Right atrium auricular region (tissue), 2 donors: ENCODE measurements around the gene DDX59. TPM values are rescaled to one million over a fixed set of nuclear protein-coding genes. Genes with fewer than 3 reads are reported as not detected.
A peak's percentile ranks its signal among the peaks of the same experiment; 100 is the strongest.

Experiments used
- DNase-seq: peaks from one replicate; pipeline ENCODE4 v3.0.0-alpha.2; 2019; ENCODE audit warnings: low spot score
- H3K27ac ChIP-seq, 2 donors: fragments of 200-600 bp; sonication (generic); 1 replicate in 1 of 2; 2 replicates in 1 of 2; pipeline ENCODE4 v1.5.1; 2016 to 2019
- H3K27me3 ChIP-seq, 2 donors: fragments of 200-600 bp; sonication (generic); one replicate each; pipeline versions ENCODE4 v1.5.1 to v1.6.0; 2017 to 2019
- H3K36me3 ChIP-seq: fragments of 200-600 bp; sonication (generic); one replicate; pipeline ENCODE4 v1.5.1; 2016
- H3K4me1 ChIP-seq, 2 donors: fragments of 200-600 bp; sonication (generic); one replicate each; pipeline versions ENCODE4 v1.5.1 to v1.6.0; 2017 to 2019
- H3K4me3 ChIP-seq, 2 donors: fragments of 200-600 bp; sonication (generic); 1 replicate in 1 of 2; 2 replicates in 1 of 2; pipeline ENCODE4 v1.5.1; 2017 to 2019; ENCODE audit warnings: mild to moderate bottlenecking in 1 of 2, moderate library complexity in 1 of 2
- H3K9me3 ChIP-seq, 2 donors: fragments of 200-600 bp; sonication (generic); one replicate each; pipeline ENCODE4 v1.5.1; 2019
- total RNA-seq, 2 donors: library from RNA; depleted of rRNA; stranded (reverse); fragments of >200 nt; gene quantifications; one replicate each; pipeline ENCODE4 v1.1.0, GENCODE V29; 2016
- TF ChIP-seq, protein P1 (sequence below), 2 donors: fragments of 200-600 bp; sonication (generic); IDR thresholded peaks; one replicate each; pipeline ENCODE4 v1.5.1; 2019; ENCODE audit warnings: antibody characterized with exemption in 2 of 2

Gene DDX59
- total RNA-seq, 2 donors from 2014 or later, result 13.4 to 21.5 TPM

DNA sequence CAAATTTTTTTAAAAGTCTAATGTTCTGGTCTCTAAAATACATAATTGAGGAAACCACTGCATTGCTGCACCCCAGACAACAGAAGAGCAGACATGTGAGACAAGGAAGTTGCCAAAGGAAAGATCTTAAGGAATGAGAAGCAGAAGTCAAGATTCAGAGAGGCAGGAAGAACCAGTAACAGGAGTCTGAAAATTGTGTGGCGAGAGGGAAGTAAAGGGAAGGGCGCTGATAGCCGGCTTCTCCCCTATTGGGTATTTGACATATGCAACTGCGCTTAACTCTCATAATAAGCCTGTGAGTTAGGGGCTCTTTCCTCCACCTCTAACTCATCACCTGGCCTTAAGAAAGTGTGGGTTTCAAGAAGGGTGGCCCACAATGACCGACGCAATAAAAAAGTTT, 27.2 kb downstream of the DDX59 start:
- DNase-seq, result no peak
- H3K36me3 ChIP-seq, result peaks cover 5% of the 10 kb centered on the region
- no peak overlapping the region for H3K4me3 ChIP-seq
- H3K27ac ChIP-seq, result no peak overlapping the region
- H3K4me1 ChIP-seq, result peaks cover 0 to 10% of the 10 kb centered on the region in 2 donors
- no peaks in the 10 kb centered on the region for H3K27me3 ChIP-seq
- TF ChIP-seq, protein P1, sequence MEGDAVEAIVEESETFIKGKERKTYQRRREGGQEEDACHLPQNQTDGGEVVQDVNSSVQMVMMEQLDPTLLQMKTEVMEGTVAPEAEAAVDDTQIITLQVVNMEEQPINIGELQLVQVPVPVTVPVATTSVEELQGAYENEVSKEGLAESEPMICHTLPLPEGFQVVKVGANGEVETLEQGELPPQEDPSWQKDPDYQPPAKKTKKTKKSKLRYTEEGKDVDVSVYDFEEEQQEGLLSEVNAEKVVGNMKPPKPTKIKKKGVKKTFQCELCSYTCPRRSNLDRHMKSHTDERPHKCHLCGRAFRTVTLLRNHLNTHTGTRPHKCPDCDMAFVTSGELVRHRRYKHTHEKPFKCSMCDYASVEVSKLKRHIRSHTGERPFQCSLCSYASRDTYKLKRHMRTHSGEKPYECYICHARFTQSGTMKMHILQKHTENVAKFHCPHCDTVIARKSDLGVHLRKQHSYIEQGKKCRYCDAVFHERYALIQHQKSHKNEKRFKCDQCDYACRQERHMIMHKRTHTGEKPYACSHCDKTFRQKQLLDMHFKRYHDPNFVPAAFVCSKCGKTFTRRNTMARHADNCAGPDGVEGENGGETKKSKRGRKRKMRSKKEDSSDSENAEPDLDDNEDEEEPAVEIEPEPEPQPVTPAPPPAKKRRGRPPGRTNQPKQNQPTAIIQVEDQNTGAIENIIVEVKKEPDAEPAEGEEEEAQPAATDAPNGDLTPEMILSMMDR (IDR thresholded peaks at IDR 0.05), result no peak
- H3K9me3 ChIP-seq, result no peaks in the 10 kb centered on the region

DNA sequence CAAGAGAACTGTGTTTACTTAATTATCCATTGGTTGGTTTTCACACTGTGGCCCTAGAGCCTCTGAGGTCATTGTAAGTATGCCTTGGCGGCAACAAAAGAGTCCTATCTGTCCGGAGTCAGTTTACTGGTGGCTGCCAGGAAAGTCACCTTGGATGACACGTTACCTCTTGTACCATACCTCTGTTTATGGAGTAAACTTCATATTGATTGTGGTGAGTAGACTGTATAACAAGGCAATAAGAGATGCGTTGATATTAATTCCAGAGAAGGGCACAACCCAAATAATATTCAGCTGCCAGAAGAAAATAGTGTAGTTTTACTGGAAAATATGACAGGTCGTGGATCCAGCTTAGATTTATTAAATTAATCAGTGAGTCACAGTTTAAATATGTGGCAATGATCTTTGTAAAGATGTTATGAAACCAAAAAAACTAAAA, 28.7 kb downstream of the DDX59 start:
- peaks cover 0 to 10% of the 10 kb centered on the region in 2 donors for H3K4me1 ChIP-seq
- TF ChIP-seq, protein P1 (IDR thresholded peaks at IDR 0.05), result no peak
- no peak overlapping the region for H3K27ac ChIP-seq
- no peak overlapping the region for H3K4me3 ChIP-seq
- no peak for DNase-seq
- no peaks in the 10 kb centered on the region for H3K27me3 ChIP-seq
- no peaks in the 10 kb centered on the region for H3K36me3 ChIP-seq
- no peaks in the 10 kb centered on the region for H3K9me3 ChIP-seq

DNA sequence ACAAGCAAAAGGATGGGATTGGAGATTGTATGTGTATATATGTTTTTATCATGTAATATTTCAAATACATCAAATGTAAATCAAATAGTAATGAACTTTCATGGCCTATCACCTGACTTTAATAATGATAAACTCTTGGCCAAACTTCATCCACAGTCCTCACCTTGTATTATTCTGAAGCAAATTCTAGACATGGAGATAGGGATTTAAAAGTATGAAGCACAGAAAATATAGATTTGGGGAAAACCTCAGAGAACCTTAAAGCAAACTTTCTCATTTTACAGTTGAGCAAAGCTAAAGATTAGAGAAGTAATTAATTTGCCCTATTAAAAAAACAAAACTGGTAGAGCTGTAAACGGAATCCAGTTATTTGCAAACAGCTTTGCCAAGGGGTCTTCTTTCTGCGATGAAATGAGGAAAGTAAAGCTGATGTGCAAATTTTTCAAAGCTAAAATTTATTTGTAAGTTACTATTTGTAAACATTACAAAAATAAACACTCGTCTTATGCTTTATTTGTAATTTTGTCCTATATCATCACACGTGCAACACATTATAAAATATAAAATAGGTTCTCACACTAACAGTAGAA, 29.2 kb downstream of the DDX59 start:
- Histone ChIP-seq H3K27ac (peak overlapping the region in 1 of 2 donors; percentile 1), H3K36me3 (no peaks in the 10 kb centered on the region), H3K27me3 (no peaks in the 10 kb centered on the region), H3K4me1 (peaks cover 0 to 10% of the 10 kb centered on the region in 2 donors), H3K4me3 (no peak overlapping the region), H3K9me3 (no peaks in the 10 kb centered on the region)
- DNase-seq, result no peak
- TF ChIP-seq, protein P1 (IDR thresholded peaks at IDR 0.05), result no peak

DNA sequence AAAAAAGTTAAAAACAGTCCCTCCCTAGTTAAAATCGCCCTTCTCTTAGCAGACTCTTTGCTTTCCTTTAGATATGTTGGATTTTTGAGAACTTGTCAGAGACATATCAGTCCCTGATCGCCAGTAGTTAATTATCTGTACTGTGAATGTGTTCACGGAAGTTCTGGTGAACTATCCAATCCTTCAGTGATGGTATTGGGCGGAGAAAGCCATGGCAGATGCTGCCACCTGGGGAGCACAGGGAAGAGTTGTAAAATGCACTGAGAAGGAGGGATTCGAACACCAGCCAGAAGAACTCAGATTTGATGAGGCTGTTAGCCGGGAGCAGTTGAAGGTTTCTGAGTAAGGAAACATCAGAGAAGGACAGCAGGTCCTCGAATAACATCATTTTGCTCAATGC, 31.6 kb downstream of the DDX59 start:
- no peak for DNase-seq
- no peak overlapping the region for H3K27ac ChIP-seq
- H3K4me3 ChIP-seq, result no peak overlapping the region
- H3K9me3 ChIP-seq, result no peaks in the 10 kb centered on the region
- H3K27me3 ChIP-seq, result no peaks in the 10 kb centered on the region
- no peaks in the 10 kb centered on the region for H3K36me3 ChIP-seq
- TF ChIP-seq, protein P1 (IDR thresholded peaks at IDR 0.05), result no peak
- H3K4me1 ChIP-seq, result peaks cover 0 to 10% of the 10 kb centered on the region in 2 donors

DNA sequence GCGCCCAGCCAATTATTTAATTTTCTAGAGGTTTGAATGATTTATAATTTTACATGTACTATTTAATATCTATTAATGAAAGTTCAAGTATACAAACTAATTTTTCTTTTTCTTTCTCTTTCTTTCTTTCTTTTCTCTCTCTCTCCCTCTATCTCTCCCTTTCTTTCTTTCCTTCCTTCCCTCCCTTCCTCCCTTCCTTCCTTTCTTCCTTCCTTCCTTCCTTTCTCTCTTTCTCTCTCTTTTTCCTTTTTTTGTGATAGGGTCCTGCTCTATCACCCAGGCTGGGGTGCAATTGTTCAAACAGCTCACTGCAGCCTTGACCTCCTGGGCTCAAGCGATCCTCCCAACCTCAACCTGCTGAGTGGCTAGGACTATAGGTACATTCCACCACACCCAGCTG, 33.0 kb downstream of the DDX59 start:
- no peaks in the 10 kb centered on the region for H3K36me3 ChIP-seq
- peaks cover 0 to 10% of the 10 kb centered on the region in 2 donors for H3K4me1 ChIP-seq
- no peaks in the 10 kb centered on the region for H3K27me3 ChIP-seq
- TF ChIP-seq, protein P1 (IDR thresholded peaks at IDR 0.05), result no peak
- H3K4me3 ChIP-seq, result no peak overlapping the region
- DNase-seq, result no peak
- H3K27ac ChIP-seq, result no peak overlapping the region
- no peaks in the 10 kb centered on the region for H3K9me3 ChIP-seq
